ENCODE measurements around the gene ITGAL.
"Not testable (repeated sequence)": the region's sequence is repeated elsewhere in the genome, so short reads cannot be mapped to it uniquely, and the experiment has no call there.

Gene ITGAL

DNA sequence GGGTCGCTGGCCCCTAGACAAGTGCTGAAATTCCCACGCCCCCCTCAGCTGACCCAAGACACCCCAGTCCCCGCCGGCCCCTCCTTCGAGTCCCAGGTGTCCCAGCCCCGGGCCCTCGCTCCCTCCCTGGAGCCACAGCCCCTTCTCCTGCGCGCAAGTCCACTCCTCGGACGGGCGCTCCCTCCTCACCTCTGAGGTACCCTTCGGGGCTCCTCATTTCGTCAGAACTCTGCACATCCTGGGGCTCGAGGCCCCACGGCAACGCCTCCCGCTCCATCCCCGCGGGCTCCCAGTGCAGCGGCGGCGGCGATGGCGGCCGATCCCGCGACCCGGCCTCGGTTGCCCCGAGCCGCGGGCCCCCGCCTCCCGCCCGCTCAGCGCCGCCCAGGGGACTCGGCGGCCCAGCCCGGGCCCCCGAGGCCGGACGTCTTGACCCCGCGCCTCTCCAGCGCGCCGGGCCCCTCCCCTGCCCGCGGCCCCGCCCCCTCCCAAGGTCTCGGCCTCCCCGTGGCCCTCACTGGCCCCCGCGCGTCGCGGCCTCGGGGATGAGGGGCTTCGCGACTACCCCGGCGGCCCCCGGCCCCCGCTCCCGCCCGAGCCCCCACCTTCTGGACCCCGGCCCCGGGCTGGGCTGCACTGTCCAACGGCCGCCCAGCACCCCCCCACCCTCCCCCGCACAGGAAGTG lies 53.7 kb downstream of the ITGAL start, which contains the start of gene ZNF768:
Gene ZNF768, minus strand, starts transcription at position 430 of the 686 bp plus-strand sequence. Its CDS starts 153 bp downstream, at position 277.
- DNase-seq (ENCODE audit: low read depth) = no peak

- DNase-seq (ENCODE audit: low read depth) = peak; percentile 96
These were observed 54.5 kb downstream of the ITGAL start for GRCh38 chr16:30526823-30527634.

DNA sequence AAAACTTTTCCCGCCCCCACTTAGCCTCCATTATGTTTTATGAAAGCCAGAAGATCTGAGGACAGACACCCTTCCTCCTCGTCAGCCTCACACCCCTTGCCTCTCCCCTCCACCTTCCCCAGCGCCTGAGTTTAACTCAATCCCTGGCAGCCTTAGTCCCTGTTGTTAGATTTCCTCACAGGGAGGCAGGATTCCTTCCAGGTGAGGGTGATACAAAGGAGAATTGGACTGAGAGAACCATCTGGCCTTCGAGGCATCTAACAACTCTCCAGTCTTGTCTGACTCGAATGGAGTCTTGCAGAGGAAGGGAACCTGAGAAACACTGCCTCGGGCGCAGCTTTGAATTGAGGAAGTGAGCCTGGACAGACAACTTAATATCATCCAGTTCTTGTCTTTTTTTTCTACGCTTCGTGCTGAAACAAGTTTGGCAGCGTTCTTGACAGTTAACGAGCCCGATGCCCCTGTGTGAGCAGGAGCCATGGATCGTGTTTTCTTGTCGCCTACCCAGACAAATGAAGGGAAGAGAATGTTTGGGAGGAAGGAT lies 55.2 kb downstream of the ITGAL start:
- DNase-seq (ENCODE audit: low read depth) = no peak

GRCh38 chr16:30528799-30529457 lies 56.4 kb downstream of the ITGAL start:
- DNase-seq (ENCODE audit: low read depth) = no peak

DNA sequence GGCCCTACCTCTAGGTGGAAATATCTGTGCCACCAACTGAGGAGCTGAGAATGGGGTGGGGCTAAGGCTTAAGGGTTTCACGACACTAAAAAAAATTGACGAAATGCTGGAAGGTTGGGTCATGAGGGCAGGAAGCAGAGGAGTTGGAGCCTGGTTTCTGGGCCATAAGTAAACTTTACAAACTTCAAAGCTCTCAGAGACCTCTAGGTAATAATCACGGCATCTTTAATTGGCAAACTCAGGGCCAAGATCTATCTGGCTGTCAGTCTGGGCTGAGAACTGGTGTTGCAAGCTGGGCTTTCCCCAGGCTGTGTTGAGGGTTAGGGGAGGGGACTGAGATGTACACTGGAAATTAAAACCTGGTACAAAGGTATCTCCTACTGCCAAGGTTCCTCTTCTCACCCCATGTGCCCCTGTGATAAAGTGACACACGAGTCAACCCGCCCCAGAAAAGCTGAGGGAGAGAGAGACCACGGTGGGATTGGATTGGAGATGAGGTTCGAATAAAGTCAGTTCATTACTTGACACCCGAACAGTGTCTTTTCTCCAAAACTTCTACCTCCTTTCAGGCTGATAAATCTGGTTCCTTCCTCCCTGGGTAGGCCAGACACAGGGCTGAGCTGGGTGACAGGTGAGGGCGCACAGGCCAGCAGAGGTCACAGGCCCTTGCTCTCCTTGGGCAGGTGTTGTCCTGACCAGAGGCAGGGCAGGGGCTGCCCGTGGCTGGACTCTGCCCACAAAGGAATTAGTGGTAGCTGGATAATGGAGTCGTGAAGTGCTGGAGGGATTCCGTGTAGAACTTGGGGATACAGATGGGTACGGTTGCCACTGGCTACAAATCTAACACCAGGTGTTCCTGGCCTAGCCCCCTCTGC lies 57.9 kb downstream of the ITGAL start:
- no peak for DNase-seq (ENCODE audit: low read depth)

DNA sequence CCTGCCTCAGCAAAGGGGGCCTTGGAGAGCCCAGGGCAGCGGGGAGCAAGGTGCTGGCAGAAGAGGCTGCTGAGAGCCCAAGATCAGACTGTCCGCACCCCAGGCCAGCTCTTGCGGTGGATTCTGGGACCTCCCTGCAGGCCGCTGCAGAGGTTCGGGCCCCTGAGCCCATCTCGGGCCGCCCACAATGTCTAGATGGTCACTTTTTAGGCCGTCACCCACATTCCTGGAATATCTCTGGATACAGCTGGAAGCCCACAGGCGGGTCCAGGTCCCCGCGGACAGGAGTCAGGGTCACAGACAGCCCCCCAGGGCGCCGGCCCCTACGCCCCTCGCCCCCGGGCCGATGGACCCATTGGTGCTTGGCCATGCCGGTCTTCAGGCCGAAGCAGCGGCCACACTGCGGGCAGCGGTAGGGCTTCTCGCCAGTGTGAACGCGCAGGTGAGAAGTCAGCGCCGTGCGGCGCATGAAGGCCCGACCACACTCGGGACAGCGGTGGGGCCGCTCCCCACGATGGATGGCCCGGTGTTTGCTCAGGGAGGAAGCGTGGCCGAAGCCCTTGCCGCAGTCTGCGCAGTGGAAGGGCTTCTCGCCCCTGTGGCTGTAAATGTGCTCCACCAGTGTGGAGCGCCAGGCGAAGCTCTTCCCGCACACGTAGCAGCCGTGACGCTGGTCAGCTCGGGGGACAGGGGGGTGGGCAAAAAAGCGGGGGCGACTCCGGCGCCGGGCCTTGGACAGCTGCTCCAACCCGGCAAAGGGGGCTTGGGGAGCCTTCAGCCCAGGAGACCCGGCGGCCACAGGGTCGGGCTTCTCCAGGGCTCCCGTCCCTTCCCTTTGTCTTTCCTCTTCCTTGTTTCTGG lies 60.0 kb downstream of the ITGAL start:
- DNase-seq (ENCODE audit: low read depth) = no peak

DNA sequence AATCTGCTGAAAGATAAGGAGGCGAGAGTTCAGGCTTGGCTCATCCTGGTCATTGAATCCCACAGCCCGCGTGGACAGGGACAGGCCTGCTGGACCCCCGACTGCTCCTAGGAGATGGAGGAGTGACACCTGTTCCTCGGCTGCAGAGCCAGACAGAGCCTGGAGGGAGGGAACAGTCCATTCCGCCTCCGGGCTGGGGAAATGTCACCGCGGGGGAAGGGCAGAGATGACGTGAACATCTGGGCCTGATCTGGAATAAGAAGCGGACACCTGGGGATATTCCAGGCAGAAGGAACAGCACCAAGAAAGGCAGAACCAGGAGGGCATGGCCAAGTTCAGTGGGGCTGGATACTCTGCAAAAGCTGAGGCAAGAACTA lies 60.6 kb downstream of the ITGAL start:
- DNase-seq (ENCODE audit: low read depth) = no peak

DNA sequence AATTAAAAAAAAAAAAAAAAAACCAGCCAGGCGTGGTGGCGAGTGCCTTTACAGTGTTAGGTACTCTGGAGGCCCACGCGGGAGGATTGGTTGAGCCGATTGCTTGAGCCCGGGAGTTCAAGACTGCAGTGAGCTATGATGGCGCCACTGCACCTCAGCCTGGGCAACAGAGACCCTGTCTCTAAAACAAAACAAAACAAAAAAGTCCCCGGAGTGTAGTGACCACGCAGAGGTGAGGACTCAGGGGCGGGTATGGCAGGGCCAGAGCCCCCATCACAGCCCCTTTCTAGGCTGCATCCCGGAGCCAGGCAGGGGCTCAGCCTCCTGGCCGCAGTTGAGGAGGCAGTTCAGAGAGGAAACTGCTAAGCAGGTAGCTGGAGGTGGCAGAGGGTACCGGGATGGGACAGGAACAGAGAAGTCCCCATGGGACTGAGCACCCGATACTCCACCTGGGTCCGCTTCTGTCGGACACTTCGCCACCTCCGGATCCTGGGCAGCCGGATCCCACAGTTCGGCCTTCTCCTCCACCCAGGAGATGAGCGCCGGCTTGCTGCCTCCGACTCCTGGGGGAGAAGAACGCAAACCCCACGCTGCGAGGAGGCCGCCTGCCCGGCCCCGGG lies 61.3 kb downstream of the ITGAL start:
- DNase-seq (ENCODE audit: low read depth) = no peak

- DNase-seq (ENCODE audit: low read depth) = peak; percentile 88
These were observed 62.0 kb downstream of the ITGAL start, which contains the start of gene ZNF747 for GRCh38 chr16:30534368-30535105. Gene ZNF747, minus strand, starts transcription at chr16:30534858. Its CDS starts 179 bp downstream, at chr16:30534679.

- DNase-seq (ENCODE audit: low read depth) = no peak
These were observed 62.7 kb downstream of the ITGAL start for GRCh38 chr16:30535106-30535776.

- DNase-seq (ENCODE audit: low read depth) = peak; percentile 59
These were observed 63.2 kb downstream of the ITGAL start for GRCh38 chr16:30535777-30536190.

- DNase-seq (ENCODE audit: low read depth) = not testable (repeated sequence)
These were observed 64.0 kb downstream of the ITGAL start for GRCh38 chr16:30536391-30537024.

- no peak for DNase-seq (ENCODE audit: low read depth)
These were observed 66.7 kb downstream of the ITGAL start for GRCh38 chr16:30539000-30539964.

GRCh38 chr16:30539986-30540526 lies 67.5 kb downstream of the ITGAL start:
- DNase-seq (ENCODE audit: low read depth) = not testable (repeated sequence)

DNA sequence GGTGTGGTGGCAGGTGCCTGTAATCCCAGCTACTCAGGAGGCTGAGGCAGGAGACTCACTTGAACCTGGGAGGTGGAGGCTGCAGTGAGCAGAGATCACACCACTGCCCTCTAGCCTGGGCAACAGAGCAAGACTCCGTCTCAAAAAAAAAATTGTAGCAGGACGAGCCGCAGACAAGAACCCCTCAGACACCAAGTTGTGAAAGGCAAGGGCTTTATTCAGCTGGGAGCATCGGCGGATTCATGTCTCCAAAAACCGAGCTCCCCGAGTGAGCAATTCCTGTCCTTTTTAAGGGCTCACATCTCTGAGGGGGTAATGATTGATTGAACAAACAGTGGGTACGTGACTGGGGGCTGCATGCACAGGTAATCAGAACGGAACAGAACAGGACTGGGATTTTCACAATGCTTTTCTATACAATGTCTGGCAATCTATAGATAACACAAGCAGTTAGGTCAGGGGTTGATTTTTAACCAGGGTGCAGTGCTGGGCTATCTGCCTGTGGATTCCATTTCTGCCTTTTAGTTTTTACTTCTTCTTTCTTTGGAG lies 68.4 kb downstream of the ITGAL start:
- not testable (repeated sequence) for DNase-seq (ENCODE audit: low read depth)
